ENCODE results near the gene PAM.

- TF ChIP-seq ZBTB33 (IDR thresholded peaks at IDR 0.05; ENCODE audit: extremely low read depth, insufficient replicate concordance, low read length) (no peak), CEBPB (IDR thresholded peaks at IDR 0.05; ENCODE audit: low read depth) (no peak), SRF (IDR thresholded peaks at IDR 0.05; ENCODE audit: low read depth) (no peak), ZNF274 (IDR thresholded peaks at IDR 0.05; ENCODE audit: low read depth, low read length) (no peak), REST (IDR thresholded peaks at IDR 0.05; ENCODE audit: low read depth) (no peak)
Measured at GRCh38 chr5:103021314-103021713, 266.2 kb downstream of the PAM start.
